Prostate gland (tissue), 2 donors: ENCODE results near the gene KCNK7. TPM values are rescaled to one million over a fixed set of nuclear protein-coding genes. Genes with fewer than 3 reads are reported as not detected.
A peak's percentile ranks its signal among the peaks of the same experiment; 100 is the strongest.

Experiments
- DNase-seq: peaks from one replicate; pipeline ENCODE4 v3.0.0-alpha.2; 2019; ENCODE audit warnings: low spot score
- H3K27ac ChIP-seq, 2 donors: fragments of 200-600 bp; sonication (generic); 2 replicates each; pipeline ENCODE4 v1.5.1; 2017 to 2019
- H3K27me3 ChIP-seq: fragments of 200-600 bp; sonication (generic); replicated peaks from 2 replicates; pipeline ENCODE4 v1.5.1; 2019; ENCODE audit not compliant: insufficient read depth
- H3K36me3 ChIP-seq, 2 donors: fragments of 200-600 bp; sonication (generic); 1 replicate in 1 of 2; 2 replicates in 1 of 2; pipeline versions ENCODE4 v1.5.1 to v1.8.1; 2017 to 2019
- H3K4me1 ChIP-seq: fragments of 200-600 bp; sonication (generic); replicated peaks from 2 replicates; pipeline ENCODE4 v1.5.1; 2019
- H3K4me3 ChIP-seq, 2 donors: fragments of 200-600 bp; sonication (generic); 2 replicates each; pipeline ENCODE4 v1.5.1; 2017 to 2019
- H3K9me3 ChIP-seq: fragments of 200-600 bp; sonication (generic); 2 replicates; pipeline ENCODE4 v1.5.1; 2017
- POLR2A ChIP-seq: fragments of 450-650 bp; IDR thresholded peaks from one replicate; pipeline ENCODE4 v1.6.1; 2016; ENCODE audit warnings: antibody characterized with exemption, mild to moderate bottlenecking
- POLR2AphosphoS5 ChIP-seq: sonication (generic); formaldehyde crosslinking; IDR thresholded peaks from one replicate; pipeline ENCODE4 v1.6.1; 2017; ENCODE audit warnings: antibody characterized with exemption
- WGBS: methylation state at CpG from one replicate; pipeline ENCODE4 v1.1.5; 2018; 5-methylcytosine and 5-hydroxymethylcytosine counted together
- intact Hi-C: fragments of 100-400 bp; cut with DNase I; formaldehyde crosslinking; loops from one replicate; pipeline ENCODE4 v1.14.2; 2022
- microRNA-seq: library from miRNA; unstranded; fragments of <30 nt; microRNA quantifications from one replicate; pipeline ENCODE4, GENCODE V29; 2016
- small RNA-seq, 2 donors: library from RNA; depleted of rRNA; stranded (forward); fragments of <200 nt; gene quantifications; one replicate each; pipeline ENCODE3, GENCODE V24; 2016
- total RNA-seq, 2 donors: library from RNA; depleted of rRNA; stranded (reverse); fragments of >200 nt; gene quantifications; one replicate each; pipeline ENCODE4 v1.1.0, GENCODE V29; 2016
- TF ChIP-seq, protein P1 (sequence below), 4 experiments: fragments of 200-600 bp in 2 of 4; fragments of 450-650 bp in 2 of 4; sonication (generic) in 2 of 4; IDR thresholded peaks; 1 replicate in 3 of 4; 2 replicates in 1 of 4; pipeline ENCODE4 v1.5.1; 2016 to 2019; ENCODE audit warnings: antibody characterized with exemption in 4 of 4, mild to moderate bottlenecking in 2 of 4, moderate library complexity in 2 of 4

Gene KCNK7
- total RNA-seq, 2 donors from 2014 or later, result 0.74 TPM; not detected in 1

- intact Hi-C loops, result no loop called here
- TF ChIP-seq POLR2AphosphoS5 (no peak), POLR2A (no peak)
- TF ChIP-seq, protein P1, sequence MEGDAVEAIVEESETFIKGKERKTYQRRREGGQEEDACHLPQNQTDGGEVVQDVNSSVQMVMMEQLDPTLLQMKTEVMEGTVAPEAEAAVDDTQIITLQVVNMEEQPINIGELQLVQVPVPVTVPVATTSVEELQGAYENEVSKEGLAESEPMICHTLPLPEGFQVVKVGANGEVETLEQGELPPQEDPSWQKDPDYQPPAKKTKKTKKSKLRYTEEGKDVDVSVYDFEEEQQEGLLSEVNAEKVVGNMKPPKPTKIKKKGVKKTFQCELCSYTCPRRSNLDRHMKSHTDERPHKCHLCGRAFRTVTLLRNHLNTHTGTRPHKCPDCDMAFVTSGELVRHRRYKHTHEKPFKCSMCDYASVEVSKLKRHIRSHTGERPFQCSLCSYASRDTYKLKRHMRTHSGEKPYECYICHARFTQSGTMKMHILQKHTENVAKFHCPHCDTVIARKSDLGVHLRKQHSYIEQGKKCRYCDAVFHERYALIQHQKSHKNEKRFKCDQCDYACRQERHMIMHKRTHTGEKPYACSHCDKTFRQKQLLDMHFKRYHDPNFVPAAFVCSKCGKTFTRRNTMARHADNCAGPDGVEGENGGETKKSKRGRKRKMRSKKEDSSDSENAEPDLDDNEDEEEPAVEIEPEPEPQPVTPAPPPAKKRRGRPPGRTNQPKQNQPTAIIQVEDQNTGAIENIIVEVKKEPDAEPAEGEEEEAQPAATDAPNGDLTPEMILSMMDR (IDR thresholded peaks at IDR 0.05), result no peak
- no peaks in the 10 kb centered on the region for H3K4me1 ChIP-seq
- H3K4me3 ChIP-seq, result no peak overlapping the region
- H3K27me3 ChIP-seq, result no peaks in the 10 kb centered on the region
- no peaks in the 10 kb centered on the region for H3K36me3 ChIP-seq
- WGBS, result 88% methylated on average over 3 of the region's 3 CpGs
- no peak for DNase-seq
- H3K27ac ChIP-seq, result no peak overlapping the region
- no peaks in the 10 kb centered on the region for H3K9me3 ChIP-seq
These were observed 47.2 kb downstream of the KCNK7 start for GRCh38 chr11:65548395-65548794.

GRCh38 chr11:65547446-65548125, 48.0 kb downstream of the KCNK7 start:
- Histone ChIP-seq H3K36me3 (no peaks in the 10 kb centered on the region), H3K27ac (no peak overlapping the region), H3K27me3 (no peaks in the 10 kb centered on the region), H3K4me3 (no peak overlapping the region), H3K4me1 (no peaks in the 10 kb centered on the region), H3K9me3 (no peaks in the 10 kb centered on the region)
- TF ChIP-seq POLR2A, result no peak
- TF ChIP-seq, protein P1 (IDR thresholded peaks at IDR 0.05), result no peak
- TF ChIP-seq POLR2AphosphoS5, result no peak
- intact Hi-C loops, result no loop called here
- DNase-seq, result no peak
- WGBS, result 80% methylated on average over 52 of the region's 52 CpGs

GRCh38 chr11:65546217-65546958, 49.2 kb downstream of the KCNK7 start:
- Histone ChIP-seq H3K4me3 (peak overlapping the region; percentile 25 to 33), H3K4me1 (peaks cover 6% of the 10 kb centered on the region), H3K27ac (peak overlapping the region; percentile 69 to 76), H3K36me3 (no peaks in the 10 kb centered on the region), H3K27me3 (no peaks in the 10 kb centered on the region), H3K9me3 (no peaks in the 10 kb centered on the region)
- DNase-seq, result peak; percentile 94
- WGBS, result 33% methylated on average over 51 of the region's 64 CpGs
- intact Hi-C loops, result no loop called here
- TF ChIP-seq POLR2A, result peak; percentile 48
- TF ChIP-seq, protein P1 (IDR thresholded peaks at IDR 0.05), result peak in 1 of 4 experiments; percentile 25
- peak; percentile 37 for TF ChIP-seq POLR2AphosphoS5

- WGBS, result 66% methylated on average over 4 of the region's 4 CpGs
- Histone ChIP-seq H3K36me3 (no peaks in the 10 kb centered on the region), H3K27ac (peak overlapping the region; percentile 69 to 76), H3K4me3 (no peak overlapping the region), H3K27me3 (no peaks in the 10 kb centered on the region), H3K4me1 (peaks cover 10% of the 10 kb centered on the region), H3K9me3 (no peaks in the 10 kb centered on the region)
- DNase-seq, result no peak
- TF ChIP-seq POLR2AphosphoS5, result no peak
- TF ChIP-seq POLR2A, result no peak
- TF ChIP-seq, protein P1 (IDR thresholded peaks at IDR 0.05), result no peak
- intact Hi-C loops, result no loop called here
These were observed 49.8 kb downstream of the KCNK7 start for GRCh38 chr11:65545853-65546216.

Small RNAs within 50 kb of the gene (microRNA-seq; reads per million reads assigned to microRNA genes)
- not detected for gene MIR4690

Small RNAs within 50 kb of the gene (small RNA-seq; reads per million reads assigned to genes)
- 0 reads per million in 2 donors for gene AP001362.1
- gene MIR4690, result 0 reads per million in 2 donors

Other genes starting within 250 kb of the KCNK7 start
- 1 to 10 TPM in 1 of 2 donors, under 1 TPM in 1; 0.27 to 4.7 TPM for gene TIGD3, start 241.0 kb downstream of the KCNK7 start, total RNA-seq
- gene SLC25A45, start 213.2 kb downstream of the KCNK7 start, total RNA-seq, result 10 to 100 TPM; 11.7 to 13.3 TPM
- gene FRMD8, start 209.2 kb downstream of the KCNK7 start, total RNA-seq, result 100 to 1,000 TPM in 1 of 2 donors, 10 to 100 TPM in 1; 36.1 to 106 TPM
- gene NEAT1, start 173.0 kb downstream of the KCNK7 start, total RNA-seq, result 1,000 to 10,000 TPM in 1 of 2 donors, 100 to 1,000 TPM in 1; 110 to 1,326 TPM
- 1,000 to 10,000 TPM; 5,964 to 9,097 TPM for gene MALAT1, start 96.8 kb downstream of the KCNK7 start, total RNA-seq
- 100 to 1,000 TPM; 125 to 177 TPM for gene SCYL1, start 70.7 kb downstream of the KCNK7 start, total RNA-seq
- 100 to 1,000 TPM; 220 to 234 TPM for gene LTBP3, start 37.4 kb downstream of the KCNK7 start, total RNA-seq
- gene ZNRD2, start 25.3 kb downstream of the KCNK7 start, total RNA-seq, result 10 to 100 TPM; 72.8 to 98.1 TPM
- gene FAM89B, start 23.3 kb downstream of the KCNK7 start, total RNA-seq, result 10 to 100 TPM; 68.6 to 92.6 TPM
- gene EHBP1L1, start 19.7 kb downstream of the KCNK7 start, total RNA-seq, result 10 to 100 TPM; 68.2 to 98.7 TPM
- gene MAP3K11, start 18.4 kb upstream of the KCNK7 start, total RNA-seq, result 10 to 100 TPM; 42.7 to 67.9 TPM
- 10 to 100 TPM; 32.0 to 67.9 TPM for gene PCNX3, start 20.0 kb upstream of the KCNK7 start, total RNA-seq
- 10 to 100 TPM; 38.2 to 45.2 TPM for gene SIPA1, start 42.3 kb upstream of the KCNK7 start, total RNA-seq
- gene RELA, start 67.1 kb upstream of the KCNK7 start, total RNA-seq, result 10 to 100 TPM; 51.8 to 98.4 TPM
- 100 to 1,000 TPM in 1 of 2 donors, 10 to 100 TPM in 1; 74.8 to 107 TPM for gene KAT5, start 116.5 kb upstream of the KCNK7 start, total RNA-seq
- gene RNASEH2C, start 125.0 kb upstream of the KCNK7 start, total RNA-seq, result 100 to 1,000 TPM in 1 of 2 donors, 10 to 100 TPM in 1; 78.0 to 166 TPM
- gene AP5B1, start 185.2 kb upstream of the KCNK7 start, total RNA-seq, result 10 to 100 TPM; 15.4 to 18.8 TPM
- 1 to 10 TPM; 2.7 to 8.5 TPM for gene OVOL1, start 191.3 kb upstream of the KCNK7 start, total RNA-seq
- under 1 TPM in 1 of 2 donors, not detected in 1; 0.91 TPM for gene SNX32, start 238.2 kb upstream of the KCNK7 start, total RNA-seq